ENCODE measurements around the gene EXOC3.

The EXOC3 gene

GRCh38 chr5:423626-424261 lies 19.2 kb upstream of the EXOC3 start:
- DNase-seq (ENCODE audit: low read depth), result no peak
- no peak for TF ChIP-seq CTCF (IDR thresholded peaks at IDR 0.05; ENCODE audit: control insufficient read depth, extremely low read depth, insufficient read depth)
- no peak overlapping the region for H3K4me3 ChIP-seq (ENCODE audit: low read depth, low read length)

GRCh38 chr5:424301-425110 lies 18.5 kb upstream of the EXOC3 start:
- no peak overlapping the region for H3K4me3 ChIP-seq (ENCODE audit: low read depth, low read length)
- no peak for TF ChIP-seq CTCF (IDR thresholded peaks at IDR 0.05; ENCODE audit: control insufficient read depth, extremely low read depth, insufficient read depth)
- DNase-seq (ENCODE audit: low read depth), result no peak

- peak; percentile 34 for TF ChIP-seq CTCF (IDR thresholded peaks at IDR 0.05; ENCODE audit: control insufficient read depth, extremely low read depth, insufficient read depth)
- no peak overlapping the region for H3K4me3 ChIP-seq (ENCODE audit: low read depth, low read length)
- no peak for DNase-seq (ENCODE audit: low read depth)
These were observed 17.3 kb upstream of the EXOC3 start for GRCh38 chr5:425714-426113.

GRCh38 chr5:426392-426976 lies 16.5 kb upstream of the EXOC3 start:
- H3K4me3 ChIP-seq (ENCODE audit: low read depth, low read length), result no peak overlapping the region
- no peak for TF ChIP-seq CTCF (IDR thresholded peaks at IDR 0.05; ENCODE audit: control insufficient read depth, extremely low read depth, insufficient read depth)
- DNase-seq (ENCODE audit: low read depth), result no peak

- no peak overlapping the region for H3K4me3 ChIP-seq (ENCODE audit: low read depth, low read length)
- DNase-seq (ENCODE audit: low read depth), result no peak
- no peak for TF ChIP-seq CTCF (IDR thresholded peaks at IDR 0.05; ENCODE audit: control insufficient read depth, extremely low read depth, insufficient read depth)
These were observed 15.4 kb upstream of the EXOC3 start for GRCh38 chr5:427415-428087.

- no peak for TF ChIP-seq CTCF (IDR thresholded peaks at IDR 0.05; ENCODE audit: control insufficient read depth, extremely low read depth, insufficient read depth)
- H3K4me3 ChIP-seq (ENCODE audit: low read depth, low read length), result no peak overlapping the region
- no peak for DNase-seq (ENCODE audit: low read depth)
These were observed 14.8 kb upstream of the EXOC3 start for GRCh38 chr5:428219-428618.
